Activated naive CD4-positive, alpha-beta T cell treated with anti-CD3 and anti-CD28 coated beads, Interleukin-2, amount 50 U/mL, for 24 hours (primary cell): Measurements from ENCODE around the gene ZDHHC11.
"Not testable (repeated sequence)": the region's sequence is repeated elsewhere in the genome, so short reads cannot be mapped to it uniquely, and the experiment has no call there.

Experiments
- H3K27ac Mint-ChIP-seq: one replicate; pipeline ENCODE4 v1.8.0; 2021; ENCODE audit warnings: mild to moderate bottlenecking, mixed read lengths
- H3K27me3 Mint-ChIP-seq: one replicate; pipeline ENCODE4 v1.8.0; 2021; ENCODE audit warnings: mixed read lengths
- H3K36me3 Mint-ChIP-seq: one replicate; pipeline ENCODE4 v1.8.0; 2021; ENCODE audit warnings: mixed read lengths
- H3K4me1 Mint-ChIP-seq: one replicate; pipeline ENCODE4 v1.8.0; 2021; ENCODE audit warnings: mixed read lengths
- H3K4me3 Mint-ChIP-seq: one replicate; pipeline ENCODE4 v1.8.0; 2021; ENCODE audit warnings: mild to moderate bottlenecking, mixed read lengths
- H3K9me3 Mint-ChIP-seq: one replicate; pipeline ENCODE4 v1.8.0; 2021; ENCODE audit warnings: mixed read lengths

The ZDHHC11 gene

DNA sequence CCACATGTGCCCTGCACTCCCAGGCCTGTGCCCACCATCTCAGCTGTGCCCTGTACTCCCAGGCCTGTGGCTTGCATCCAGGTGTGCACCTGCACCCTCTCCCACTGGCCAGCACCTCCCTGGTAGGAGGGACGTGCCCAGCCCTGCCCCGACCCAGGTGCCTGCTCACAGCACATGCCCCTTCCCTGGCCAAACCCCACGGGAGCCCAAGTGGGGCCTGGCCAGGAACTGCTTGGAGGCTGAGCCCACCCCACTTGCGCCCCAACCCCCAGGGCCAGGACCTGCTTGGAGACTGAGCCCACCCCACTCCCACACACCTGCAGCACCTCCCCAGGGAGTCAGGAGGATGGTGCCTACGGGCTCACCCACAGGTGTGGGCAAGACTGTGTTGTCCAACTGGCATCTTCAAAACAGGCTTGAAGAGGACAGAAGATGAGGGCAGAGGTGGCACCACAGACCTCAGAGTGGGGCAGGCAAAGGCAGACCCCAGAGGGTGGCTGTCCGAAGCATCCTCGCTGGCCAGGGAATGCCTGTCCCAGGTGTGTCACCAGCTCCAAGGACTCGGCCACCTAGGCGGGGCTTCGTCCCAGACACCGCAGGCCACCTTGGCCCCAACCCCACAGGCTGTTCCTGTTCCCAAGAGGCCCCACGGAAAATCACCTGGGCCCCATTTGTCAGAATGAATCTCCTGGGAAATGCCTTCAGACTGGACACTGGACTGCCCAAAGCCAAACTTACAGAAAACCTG is 77.1 kb downstream of the ZDHHC11 start:
- Mint-ChIP-seq H3K27ac (no peak overlapping the region), H3K4me3 (no peak overlapping the region), H3K27me3 (peaks cover 3% of the 10 kb centered on the region), H3K4me1 (no peaks in the 10 kb centered on the region), H3K36me3 (no peaks in the 10 kb centered on the region), H3K9me3 (no peaks in the 10 kb centered on the region)

DNA sequence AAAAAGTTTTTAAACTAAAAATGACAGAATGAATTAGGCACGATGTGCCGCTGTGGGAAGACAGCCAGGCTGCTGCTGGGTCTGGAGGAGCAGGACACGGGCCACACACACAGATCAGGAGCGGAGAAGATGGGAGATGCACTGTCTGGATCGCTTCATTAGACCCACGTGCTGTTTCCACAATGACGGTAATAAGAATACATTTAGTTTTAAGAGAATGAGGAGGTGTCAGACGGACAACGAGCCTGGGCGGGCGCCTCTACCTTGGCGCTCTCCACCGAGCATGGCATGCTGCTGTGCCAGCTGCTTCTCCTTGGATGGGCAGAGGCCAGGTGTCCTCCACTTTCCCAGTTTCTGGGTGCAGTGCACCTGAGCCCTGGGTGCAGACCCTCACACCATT is 77.9 kb downstream of the ZDHHC11 start:
- not testable (repeated sequence) for H3K4me1 Mint-ChIP-seq, H3K27ac Mint-ChIP-seq, H3K9me3 Mint-ChIP-seq, H3K4me3 Mint-ChIP-seq, H3K27me3 Mint-ChIP-seq, H3K36me3 Mint-ChIP-seq

DNA sequence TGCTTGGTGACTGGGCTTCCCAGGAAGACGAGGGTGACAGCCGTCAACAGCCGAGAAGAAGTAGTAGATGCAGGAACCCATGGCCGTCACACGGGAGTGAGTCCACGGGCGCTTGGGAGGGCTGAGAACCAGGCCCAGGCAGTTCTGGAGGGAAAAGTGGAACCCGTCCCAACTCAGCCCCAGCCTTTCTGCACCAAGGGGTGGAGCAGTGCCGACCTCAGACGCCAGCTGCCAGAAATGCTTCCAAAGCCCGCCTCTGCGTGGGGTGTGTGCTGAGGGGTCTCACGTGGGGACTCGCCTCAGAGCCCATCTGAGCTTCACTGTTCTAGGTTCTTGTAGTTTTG is 78.3 kb downstream of the ZDHHC11 start:
- H3K4me3 Mint-ChIP-seq, H3K9me3 Mint-ChIP-seq, H3K4me1 Mint-ChIP-seq, H3K27ac Mint-ChIP-seq, H3K36me3 Mint-ChIP-seq, H3K27me3 Mint-ChIP-seq: not testable (repeated sequence)

DNA sequence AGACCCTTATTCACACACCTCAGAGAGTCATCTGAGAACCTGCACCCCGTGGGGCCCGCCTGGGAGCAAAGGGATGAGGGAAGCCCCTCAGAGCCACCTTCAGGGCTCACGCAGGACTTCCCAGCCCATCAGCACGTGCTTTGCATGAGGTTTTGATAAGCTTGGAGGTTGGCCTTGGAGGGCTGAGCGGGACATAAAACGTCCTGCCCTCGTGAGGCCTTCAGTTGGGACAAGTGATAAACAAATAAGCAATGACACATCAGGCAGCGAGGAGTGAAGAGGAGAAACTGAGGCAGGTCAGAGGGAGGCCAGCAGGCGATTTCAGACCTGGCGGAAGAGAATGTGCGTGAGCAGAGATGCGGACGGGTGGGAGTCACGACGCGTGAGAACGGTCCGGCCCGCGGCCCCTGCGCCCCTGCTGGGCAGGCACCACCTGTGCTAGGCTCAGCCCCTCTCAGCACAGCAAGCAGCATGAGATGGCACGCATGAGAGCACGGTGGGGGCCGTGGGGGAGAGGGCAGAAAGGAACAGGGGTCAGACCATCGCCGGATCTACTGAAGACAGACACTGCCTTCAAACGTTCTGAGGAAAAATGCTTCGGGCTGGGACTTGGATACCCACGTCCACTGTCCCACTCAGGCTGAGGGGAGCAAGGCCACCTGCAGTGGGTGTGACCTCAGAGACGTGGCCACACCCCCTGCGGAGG is 78.8 kb downstream of the ZDHHC11 start:
- not testable (repeated sequence) for H3K27me3 Mint-ChIP-seq, H3K4me3 Mint-ChIP-seq, H3K27ac Mint-ChIP-seq, H3K4me1 Mint-ChIP-seq, H3K36me3 Mint-ChIP-seq, H3K9me3 Mint-ChIP-seq

DNA sequence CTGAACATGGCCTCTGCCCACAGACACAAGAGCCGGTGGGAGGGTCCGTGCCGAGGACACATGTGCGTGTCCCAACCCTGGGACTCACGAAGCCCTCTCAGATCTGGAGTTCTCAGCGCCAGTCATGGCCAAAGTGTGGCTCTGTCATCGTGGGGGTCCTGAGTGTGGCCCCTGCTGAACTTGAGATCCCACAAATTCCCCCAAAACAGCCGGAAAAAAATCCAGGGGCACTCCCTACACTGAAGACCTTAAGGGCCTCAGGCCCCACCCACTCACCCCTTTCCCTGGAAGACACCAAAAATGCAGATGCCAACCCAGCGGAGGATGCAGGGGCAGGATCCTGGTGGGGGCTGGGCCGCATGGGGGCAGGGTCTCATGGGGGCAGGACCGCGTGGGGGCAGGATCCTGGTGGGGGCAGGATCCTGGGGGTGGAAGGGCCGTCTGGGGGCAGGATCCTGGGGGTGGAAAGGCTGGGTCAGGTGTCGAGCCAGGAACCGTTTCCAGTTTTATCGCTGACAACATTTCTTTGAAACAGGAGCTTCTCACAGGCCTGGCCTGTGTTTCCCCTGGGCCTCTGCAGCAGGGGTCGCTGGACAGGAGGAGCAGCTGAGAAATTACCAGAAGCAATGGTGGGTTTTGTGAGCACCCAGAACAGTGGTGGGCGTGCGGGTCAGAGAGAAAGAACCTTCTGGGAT is 79.6 kb downstream of the ZDHHC11 start:
- H3K9me3 Mint-ChIP-seq, H3K4me3 Mint-ChIP-seq, H3K27me3 Mint-ChIP-seq, H3K36me3 Mint-ChIP-seq, H3K27ac Mint-ChIP-seq, H3K4me1 Mint-ChIP-seq: not testable (repeated sequence)

DNA sequence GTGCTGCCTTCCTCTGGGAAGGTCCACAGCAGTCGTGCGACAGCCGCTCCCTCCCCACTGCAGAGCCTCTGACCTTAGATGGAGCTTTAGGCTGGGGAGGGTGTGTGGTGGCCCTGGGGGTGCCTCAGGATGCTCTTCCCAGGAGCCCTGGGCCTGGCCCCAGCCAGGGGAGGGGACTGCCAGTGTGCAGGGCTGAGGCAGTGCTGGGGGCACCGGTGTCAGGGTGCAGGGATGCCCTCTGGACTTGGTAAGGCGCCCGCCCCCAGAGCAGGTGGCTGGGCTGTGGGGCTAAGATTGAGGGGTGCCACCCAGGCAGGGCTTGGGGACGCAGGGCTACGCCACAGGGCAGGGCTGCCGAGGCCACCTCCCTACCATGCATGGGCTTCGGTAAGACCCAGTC is 80.2 kb downstream of the ZDHHC11 start:
- not testable (repeated sequence) for H3K4me3 Mint-ChIP-seq, H3K4me1 Mint-ChIP-seq, H3K27me3 Mint-ChIP-seq, H3K36me3 Mint-ChIP-seq, H3K9me3 Mint-ChIP-seq, H3K27ac Mint-ChIP-seq

DNA sequence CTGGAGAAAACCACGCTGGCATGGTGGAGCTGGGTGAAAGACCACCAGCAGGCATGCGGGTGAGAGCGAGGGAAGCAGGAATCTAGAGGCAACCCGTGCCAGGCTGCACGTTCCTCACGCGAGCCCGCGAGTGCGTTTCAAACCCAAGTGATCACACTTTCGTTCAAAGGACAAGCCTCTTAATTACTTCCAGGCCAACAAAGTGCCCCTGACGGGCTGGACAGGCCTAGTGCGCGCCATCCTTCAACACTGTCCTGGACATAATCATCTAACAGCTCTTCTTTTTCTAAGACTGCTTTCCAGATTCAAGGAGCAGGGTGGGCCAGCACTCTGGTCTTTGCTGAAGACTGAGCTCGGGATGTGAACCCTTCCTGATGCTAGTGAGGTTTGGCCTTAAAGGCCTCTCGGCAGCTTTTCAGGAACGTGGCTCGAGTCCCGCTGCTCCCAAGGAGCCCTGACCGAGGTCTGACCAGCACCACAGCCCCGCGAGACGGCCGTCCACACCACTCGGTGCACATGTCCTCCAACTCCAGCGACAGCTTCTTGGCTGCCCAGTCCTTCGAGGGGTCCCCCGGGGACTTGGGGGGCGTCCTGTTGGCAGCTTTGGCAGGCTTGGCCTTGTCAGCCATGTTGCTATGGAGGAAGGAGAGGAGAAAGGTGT is 81.2 kb downstream of the ZDHHC11 start:
- H3K4me1 Mint-ChIP-seq, H3K27me3 Mint-ChIP-seq, H3K9me3 Mint-ChIP-seq, H3K36me3 Mint-ChIP-seq, H3K4me3 Mint-ChIP-seq, H3K27ac Mint-ChIP-seq: not testable (repeated sequence)

DNA sequence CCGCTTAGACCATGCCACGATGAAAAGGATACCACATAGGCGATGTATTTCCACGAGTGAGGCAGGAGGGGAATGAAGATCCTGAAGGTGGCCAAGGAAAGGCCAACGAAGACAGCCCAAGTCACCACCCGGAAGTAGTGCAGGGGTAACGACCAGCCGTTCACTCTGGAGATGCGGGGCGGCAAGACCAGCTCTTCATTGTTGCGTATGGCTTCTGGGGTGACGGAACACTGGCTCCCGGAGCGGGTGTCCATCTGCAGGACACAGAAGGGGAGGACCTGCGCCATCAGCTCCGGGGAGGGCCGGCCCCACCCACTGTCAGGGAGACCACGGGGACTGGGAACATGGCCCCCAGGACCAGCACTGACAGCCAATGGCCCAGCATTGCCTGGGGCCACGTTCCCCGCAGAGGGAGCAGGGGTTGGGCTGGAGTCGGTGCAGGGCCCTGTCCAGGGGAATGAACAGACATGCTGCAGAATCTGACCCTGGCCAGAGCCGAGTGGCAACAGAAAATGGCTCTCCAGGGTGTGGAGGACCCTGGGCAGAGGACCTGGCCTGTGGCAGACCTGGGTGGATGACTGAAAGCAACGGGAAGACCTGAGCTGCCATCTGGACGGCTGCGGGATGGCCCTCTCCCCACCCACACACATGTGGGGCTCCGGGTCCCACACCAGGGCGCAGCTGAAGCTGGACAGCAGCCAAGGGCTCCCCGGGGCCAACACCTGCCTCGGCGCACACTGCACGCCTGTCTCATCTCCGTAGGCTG is 83.9 kb downstream of the ZDHHC11 start:
- H3K4me1 Mint-ChIP-seq: no peaks in the 10 kb centered on the region
- H3K27ac Mint-ChIP-seq: peak overlapping the region; percentile 19
- no peaks in the 10 kb centered on the region for H3K36me3 Mint-ChIP-seq
- no peaks in the 10 kb centered on the region for H3K27me3 Mint-ChIP-seq
- H3K9me3 Mint-ChIP-seq: no peaks in the 10 kb centered on the region
- no peak overlapping the region for H3K4me3 Mint-ChIP-seq

DNA sequence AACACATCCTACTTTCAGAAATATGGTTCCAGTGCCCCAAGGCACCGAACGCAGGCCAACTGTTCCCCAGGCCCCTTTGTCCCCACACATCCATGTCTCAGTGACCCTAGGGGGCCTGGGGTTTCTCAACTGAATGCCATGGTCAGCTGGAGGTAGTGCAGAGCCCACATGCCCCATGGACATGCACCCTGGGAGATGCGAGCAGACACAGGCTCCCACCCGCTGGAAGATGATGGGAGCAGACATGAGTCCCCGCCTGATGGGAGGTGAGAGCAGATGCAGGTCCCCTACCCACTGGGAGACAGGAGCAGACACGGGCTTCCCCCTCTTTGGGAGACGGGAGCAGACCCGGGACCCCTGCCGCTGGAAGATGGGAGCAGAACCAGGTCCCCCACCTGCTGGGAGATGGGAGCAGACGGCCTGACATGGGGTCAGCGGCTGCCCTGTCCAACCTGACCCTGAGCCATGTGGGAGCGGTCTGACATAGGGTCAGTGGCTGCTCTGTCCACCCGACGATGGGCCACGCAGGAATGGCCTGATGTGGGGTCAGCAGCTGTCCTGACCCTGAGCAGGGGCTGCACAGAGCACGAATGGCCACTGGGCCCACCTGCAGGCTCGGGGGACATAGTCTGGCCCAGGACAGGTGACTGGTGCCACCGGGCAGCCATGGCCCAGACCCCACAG is 84.7 kb downstream of the ZDHHC11 start:
- Mint-ChIP-seq H3K4me1 (no peaks in the 10 kb centered on the region), H3K4me3 (no peak overlapping the region), H3K36me3 (no peaks in the 10 kb centered on the region), H3K27me3 (no peaks in the 10 kb centered on the region), H3K27ac (no peak overlapping the region), H3K9me3 (no peaks in the 10 kb centered on the region)

DNA sequence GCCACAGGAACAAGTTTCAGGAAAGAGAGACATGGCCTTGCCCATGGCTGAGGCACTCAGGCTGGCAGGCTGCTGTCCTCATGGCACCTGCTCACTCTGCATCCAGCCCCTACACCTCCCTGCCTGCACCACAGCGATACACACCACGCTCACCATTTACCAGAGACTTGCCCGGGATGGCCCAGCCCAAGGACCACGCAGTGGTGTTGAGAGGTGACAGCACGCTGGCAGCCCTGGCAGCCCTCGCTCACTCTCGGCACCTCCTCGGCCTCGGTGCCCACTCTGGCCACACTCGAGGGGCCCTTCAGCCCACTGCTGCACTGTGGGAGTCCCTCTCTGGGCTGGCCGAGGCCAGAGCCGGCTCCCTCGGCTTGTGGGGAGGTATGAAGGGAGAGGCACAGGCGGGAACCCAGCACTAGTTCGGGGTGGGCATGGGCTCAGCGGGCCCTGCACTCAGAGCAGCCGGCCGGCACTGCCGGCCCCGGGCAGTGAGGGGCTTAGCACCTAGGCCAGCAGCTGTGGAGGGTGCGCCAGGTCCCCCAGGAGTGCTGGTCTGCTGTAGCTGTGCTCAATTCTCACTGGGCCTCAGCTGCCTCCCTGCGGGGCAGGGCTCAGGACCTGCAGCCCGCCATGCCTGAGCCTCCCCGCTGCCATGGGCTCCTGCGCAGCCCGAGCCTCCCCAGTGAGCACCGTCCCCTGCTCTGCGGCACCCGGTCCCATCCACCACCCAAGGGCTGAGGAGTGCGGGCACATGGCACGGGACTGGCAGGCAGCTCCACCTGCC is 86.6 kb downstream of the ZDHHC11 start:
- Mint-ChIP-seq H3K27ac (no peak overlapping the region), H3K4me1 (peaks cover 3% of the 10 kb centered on the region), H3K4me3 (no peak overlapping the region), H3K27me3 (no peaks in the 10 kb centered on the region), H3K36me3 (no peaks in the 10 kb centered on the region), H3K9me3 (no peaks in the 10 kb centered on the region)

DNA sequence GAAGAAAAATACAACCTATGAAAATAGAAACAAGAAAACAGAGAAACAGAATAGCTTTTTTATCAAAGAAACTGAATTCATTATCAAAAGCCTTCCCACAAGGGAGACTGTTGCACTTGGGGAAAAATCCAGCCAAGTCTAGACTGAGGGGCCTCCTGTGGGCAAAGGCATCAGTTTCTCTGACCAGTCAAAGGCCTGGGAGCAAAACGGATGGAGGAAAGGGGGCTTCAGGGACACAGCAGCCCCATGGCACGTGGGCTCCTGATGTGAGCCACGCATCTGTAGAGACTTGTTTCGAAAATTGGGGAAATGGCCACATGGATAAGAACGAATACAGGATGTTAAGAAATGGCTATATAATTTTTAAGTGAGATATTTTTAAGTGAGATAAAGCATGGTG is 87.4 kb downstream of the ZDHHC11 start:
- Mint-ChIP-seq H3K4me1 (peaks cover 11% of the 10 kb centered on the region), H3K27ac (no peak overlapping the region), H3K27me3 (no peaks in the 10 kb centered on the region), H3K9me3 (no peaks in the 10 kb centered on the region), H3K4me3 (no peak overlapping the region), H3K36me3 (no peaks in the 10 kb centered on the region)

DNA sequence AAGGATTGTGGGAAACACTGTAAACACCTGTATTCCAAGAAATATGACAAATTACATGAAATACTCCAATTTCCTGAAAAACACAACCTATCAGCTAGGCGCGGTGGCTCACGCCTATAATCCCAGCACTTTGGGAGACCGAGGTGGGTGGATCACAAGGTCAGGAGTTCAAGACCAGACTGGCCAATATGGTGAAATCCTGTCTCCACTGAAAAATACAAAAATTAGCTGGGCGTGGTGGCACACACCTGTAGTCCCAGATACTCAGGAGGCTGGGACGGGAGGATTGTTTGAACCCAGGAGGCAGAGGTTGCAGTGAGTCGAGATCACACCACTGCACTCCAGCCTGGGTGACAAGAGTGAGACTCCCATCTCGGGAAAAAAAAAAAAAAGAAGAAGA is 87.8 kb downstream of the ZDHHC11 start:
- H3K36me3 Mint-ChIP-seq, H3K9me3 Mint-ChIP-seq, H3K4me3 Mint-ChIP-seq, H3K27ac Mint-ChIP-seq, H3K27me3 Mint-ChIP-seq: not testable (repeated sequence)
- H3K4me1 Mint-ChIP-seq: peaks cover 12% of the 10 kb centered on the region

DNA sequence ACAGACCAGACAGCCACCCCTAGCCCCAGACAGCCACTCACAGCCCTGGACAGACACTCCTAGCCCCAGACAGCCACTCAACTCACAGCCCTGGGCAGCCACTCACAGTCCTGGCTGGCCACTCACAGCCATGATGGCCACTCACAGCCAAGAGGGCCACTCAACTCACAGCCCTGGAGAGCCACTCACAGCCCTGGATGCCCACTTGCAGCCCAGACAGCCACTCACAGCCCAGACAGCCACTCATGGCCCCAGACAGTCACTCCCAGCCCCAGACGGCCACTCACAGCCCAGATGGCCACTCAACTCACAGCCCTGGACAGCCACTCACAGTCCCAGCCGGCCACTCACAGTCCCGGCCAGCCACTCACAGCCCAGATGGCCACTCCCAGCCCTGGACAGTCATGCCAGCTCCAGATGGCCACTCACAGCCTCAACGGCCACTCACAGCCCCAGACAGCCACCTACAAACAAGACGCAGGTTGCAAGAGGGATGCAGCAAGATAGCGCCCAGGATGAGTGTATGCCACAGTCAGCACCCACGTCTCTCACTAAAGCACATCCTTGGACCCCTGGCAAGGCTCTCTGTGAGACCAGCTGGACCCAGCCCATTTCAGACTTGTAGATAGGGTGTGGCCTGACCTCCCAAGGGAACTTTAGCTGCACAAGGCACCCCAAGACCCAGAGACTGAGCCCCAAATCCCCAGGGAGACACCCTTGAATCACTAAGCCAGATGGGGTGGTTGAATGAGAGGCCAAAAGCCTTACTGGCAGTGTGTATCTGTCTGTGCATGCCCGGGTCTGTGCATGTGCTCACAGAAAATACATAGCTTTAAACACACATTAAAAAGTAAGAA is 88.7 kb downstream of the ZDHHC11 start:
- Mint-ChIP-seq H3K4me1 (peaks cover 15% of the 10 kb centered on the region), H3K27me3 (no peaks in the 10 kb centered on the region), H3K27ac (no peak overlapping the region), H3K4me3 (no peak overlapping the region), H3K9me3 (no peaks in the 10 kb centered on the region), H3K36me3 (no peaks in the 10 kb centered on the region)
